Chondrocyte (in vitro differentiated cells): ENCODE results near the gene DSCAM. TPM values are rescaled to one million over a fixed set of nuclear protein-coding genes. Genes with fewer than 3 reads are reported as not detected.

ENCODE experiments used
- DNase-seq: peaks from one replicate; pipeline ENCODE4 v3.0.0; 2021; ENCODE audit warnings: mixed read lengths, low spot score
- H3K27ac Mint-ChIP-seq: one replicate; pipeline ENCODE4 v1.8.0; 2021; ENCODE audit warnings: mild to moderate bottlenecking, moderate library complexity, mixed read lengths; ENCODE audit not compliant: unreplicated experiment
- H3K27me3 Mint-ChIP-seq: 2 replicates; pipeline ENCODE4 v1.8.0; 2021; ENCODE audit warnings: low read depth, mixed read lengths
- H3K36me3 Mint-ChIP-seq: 2 replicates; pipeline ENCODE4 v1.8.0; 2021; ENCODE audit warnings: low read depth, mixed read lengths
- H3K4me1 Mint-ChIP-seq: 2 replicates; pipeline ENCODE4 v1.8.0; 2021; ENCODE audit warnings: low read depth, mild to moderate bottlenecking, mixed read lengths
- H3K4me3 Mint-ChIP-seq: one replicate; pipeline ENCODE4 v1.8.0; 2021; ENCODE audit warnings: mild to moderate bottlenecking, moderate library complexity, mixed read lengths; ENCODE audit not compliant: unreplicated experiment
- H3K9me3 Mint-ChIP-seq: 2 replicates; pipeline ENCODE4 v1.8.0; 2021; ENCODE audit warnings: low read depth, mixed read lengths
- CTCF ChIP-seq: fragments of 200-600 bp; sonication (generic); IDR thresholded peaks from 2 replicates; pipeline ENCODE4 v1.5.0; 2021; ENCODE audit warnings: antibody characterized with exemption, mild to moderate bottlenecking, moderate library complexity
- total RNA-seq: library from RNA; stranded (reverse); gene quantifications from 3 replicates; pipeline ENCODE4 v1.2.1, GENCODE V29; 2021

DSCAM gene
- total RNA-seq, 1 donor from 2014 or later = not detected

GRCh38 chr21:40282912-40283886 is 563.8 kb downstream of the DSCAM start:
- no peak overlapping the region for H3K4me3 Mint-ChIP-seq
- no peak for DNase-seq
- H3K36me3 Mint-ChIP-seq = no peaks in the 10 kb centered on the region

GRCh38 chr21:40278345-40278744 is 568.6 kb downstream of the DSCAM start:
- Mint-ChIP-seq H3K27ac (no peak overlapping the region), H3K4me1 (no peaks in the 10 kb centered on the region), H3K27me3 (no peaks in the 10 kb centered on the region), H3K9me3 (peaks cover 29% of the 10 kb centered on the region), H3K4me3 (no peak overlapping the region), H3K36me3 (no peaks in the 10 kb centered on the region)
- TF ChIP-seq CTCF = no peak
- no peak for DNase-seq

More at GRCh38 chr21:40282912-40283886, 563.8 kb downstream of the DSCAM start:
- H3K27me3 Mint-ChIP-seq = no peaks in the 10 kb centered on the region
- H3K4me1 Mint-ChIP-seq = no peaks in the 10 kb centered on the region
- TF ChIP-seq CTCF = no peak
- peaks cover 22% of the 10 kb centered on the region for H3K9me3 Mint-ChIP-seq
- H3K27ac Mint-ChIP-seq = no peak overlapping the region

- Mint-ChIP-seq H3K4me1 (no peaks in the 10 kb centered on the region), H3K4me3 (no peak overlapping the region), H3K9me3 (peaks cover 31% of the 10 kb centered on the region), H3K27ac (no peak overlapping the region), H3K27me3 (no peaks in the 10 kb centered on the region), H3K36me3 (no peaks in the 10 kb centered on the region)
- DNase-seq = no peak
- TF ChIP-seq CTCF = no peak
These were observed 571.0 kb downstream of the DSCAM start for GRCh38 chr21:40276001-40276400.

GRCh38 chr21:40272037-40272436 is 574.9 kb downstream of the DSCAM start:
- Mint-ChIP-seq H3K27ac (no peak overlapping the region), H3K4me3 (no peak overlapping the region), H3K27me3 (no peaks in the 10 kb centered on the region), H3K4me1 (no peaks in the 10 kb centered on the region), H3K36me3 (no peaks in the 10 kb centered on the region), H3K9me3 (peaks cover 22% of the 10 kb centered on the region)
- no peak for DNase-seq
- TF ChIP-seq CTCF = no peak

- H3K4me3 Mint-ChIP-seq = no peak overlapping the region
- no peak overlapping the region for H3K27ac Mint-ChIP-seq
These were observed 575.8 kb downstream of the DSCAM start for GRCh38 chr21:40271164-40271563.

More at GRCh38 chr21:40271164-40271563, 575.8 kb downstream of the DSCAM start:
- TF ChIP-seq CTCF = no peak
- H3K9me3 Mint-ChIP-seq = peaks cover 21% of the 10 kb centered on the region
- H3K36me3 Mint-ChIP-seq = no peaks in the 10 kb centered on the region
- no peaks in the 10 kb centered on the region for H3K4me1 Mint-ChIP-seq
- no peak for DNase-seq
- no peaks in the 10 kb centered on the region for H3K27me3 Mint-ChIP-seq
